Muscle layer of colon (tissue), 2 donors: ENCODE measurements around the gene ADAMTS14.
"Not testable (repeated sequence)": the region's sequence is repeated elsewhere in the genome, so short reads cannot be mapped to it uniquely, and the experiment has no call there.

Source experiments
- H3K27ac ChIP-seq: one replicate; pipeline ENCODE4 v1.7.0; 2013; ENCODE audit warnings: low read depth, mild to moderate bottlenecking, low read length, moderate library complexity
- H3K27me3 ChIP-seq, 2 donors: one replicate each; pipeline ENCODE4 v1.7.0; 2013; ENCODE audit warnings: low read length in 2 of 2, mild to moderate bottlenecking in 2 of 2; ENCODE audit not compliant: insufficient read depth in 2 of 2, control insufficient read depth in 1 of 2
- H3K36me3 ChIP-seq: one replicate; pipeline ENCODE4 v1.7.0; 2013; ENCODE audit warnings: mild to moderate bottlenecking, low read length; ENCODE audit not compliant: insufficient read depth
- H3K4me1 ChIP-seq: one replicate; pipeline ENCODE4 v1.7.0; 2013; ENCODE audit warnings: mild to moderate bottlenecking, low read length; ENCODE audit not compliant: insufficient read depth
- H3K4me3 ChIP-seq, 2 donors: one replicate each; pipeline ENCODE4 v1.7.0; 2013; ENCODE audit warnings: low read length in 2 of 2, low read depth in 1 of 2, mild to moderate bottlenecking in 1 of 2, moderate library complexity in 1 of 2
- H3K9ac ChIP-seq: one replicate; pipeline ENCODE4 v1.7.0; 2013; ENCODE audit warnings: low read length
- H3K9me3 ChIP-seq: one replicate; pipeline ENCODE4 v1.7.0; 2013; ENCODE audit warnings: mild to moderate bottlenecking, low read length
- donor health status: abdominal sarcoma.
- donor health status: Adenocarcinoma of cecum.

ADAMTS14 gene

GRCh38 chr10:70761727-70762350, 89.5 kb downstream of the ADAMTS14 start:
- no peaks in the 10 kb centered on the region for H3K9me3 ChIP-seq
- H3K27me3 ChIP-seq: peaks cover 0 to 8% of the 10 kb centered on the region in 2 donors
- no peaks in the 10 kb centered on the region for H3K36me3 ChIP-seq
- no peaks in the 10 kb centered on the region for H3K4me1 ChIP-seq
- H3K27ac ChIP-seq: no peak overlapping the region
- no peak overlapping the region for H3K4me3 ChIP-seq
- H3K9ac ChIP-seq: no peak overlapping the region

- Histone ChIP-seq H3K9me3 (no peaks in the 10 kb centered on the region), H3K27me3 (peaks cover 0 to 8% of the 10 kb centered on the region in 2 donors), H3K9ac (no peak overlapping the region), H3K27ac (no peak overlapping the region), H3K4me1 (no peaks in the 10 kb centered on the region), H3K4me3 (no peak overlapping the region), H3K36me3 (no peaks in the 10 kb centered on the region)
Measured at GRCh38 chr10:70762441-70763175, 90.3 kb downstream of the ADAMTS14 start.

GRCh38 chr10:70763567-70763966, 91.3 kb downstream of the ADAMTS14 start:
- no peak overlapping the region for H3K4me3 ChIP-seq
- no peaks in the 10 kb centered on the region for H3K9me3 ChIP-seq
- H3K27ac ChIP-seq: no peak overlapping the region
- no peaks in the 10 kb centered on the region for H3K36me3 ChIP-seq
- no peaks in the 10 kb centered on the region for H3K4me1 ChIP-seq
- H3K27me3 ChIP-seq: peaks cover 0 to 4% of the 10 kb centered on the region in 2 donors
- H3K9ac ChIP-seq: no peak overlapping the region

- H3K9ac ChIP-seq: no peak overlapping the region
Measured at GRCh38 chr10:70765794-70766594, 93.7 kb downstream of the ADAMTS14 start.

GRCh38 chr10:70768026-70768685, 95.8 kb downstream of the ADAMTS14 start:
- H3K27me3 ChIP-seq, H3K36me3 ChIP-seq, H3K4me3 ChIP-seq, H3K9me3 ChIP-seq, H3K9ac ChIP-seq, H3K4me1 ChIP-seq, H3K27ac ChIP-seq: not testable (repeated sequence)

More at GRCh38 chr10:70765794-70766594, 93.7 kb downstream of the ADAMTS14 start:
- Histone ChIP-seq H3K36me3 (no peaks in the 10 kb centered on the region), H3K27ac (no peak overlapping the region), H3K27me3 (no peaks in the 10 kb centered on the region), H3K4me3 (no peak overlapping the region), H3K4me1 (no peaks in the 10 kb centered on the region), H3K9me3 (no peaks in the 10 kb centered on the region)

- H3K9ac ChIP-seq: no peak overlapping the region
- no peaks in the 10 kb centered on the region for H3K36me3 ChIP-seq
- H3K9me3 ChIP-seq: no peaks in the 10 kb centered on the region
- H3K27ac ChIP-seq: no peak overlapping the region
- H3K4me1 ChIP-seq: no peaks in the 10 kb centered on the region
- H3K4me3 ChIP-seq: no peak overlapping the region
- no peaks in the 10 kb centered on the region for H3K27me3 ChIP-seq
Measured at GRCh38 chr10:70769121-70769520, 96.8 kb downstream of the ADAMTS14 start.

- H3K27ac ChIP-seq: no peak overlapping the region
- H3K36me3 ChIP-seq: no peaks in the 10 kb centered on the region
Measured at GRCh38 chr10:70770001-70770400, 97.7 kb downstream of the ADAMTS14 start.

GRCh38 chr10:70770516-70770915, 98.2 kb downstream of the ADAMTS14 start:
- H3K9ac ChIP-seq, H3K9me3 ChIP-seq, H3K27me3 ChIP-seq, H3K36me3 ChIP-seq, H3K4me1 ChIP-seq, H3K4me3 ChIP-seq, H3K27ac ChIP-seq: not testable (repeated sequence)

More at GRCh38 chr10:70770001-70770400, 97.7 kb downstream of the ADAMTS14 start:
- Histone ChIP-seq H3K4me3 (no peak overlapping the region), H3K4me1 (no peaks in the 10 kb centered on the region), H3K9ac (no peak overlapping the region), H3K27me3 (no peaks in the 10 kb centered on the region), H3K9me3 (no peaks in the 10 kb centered on the region)

- Histone ChIP-seq H3K4me1 (no peaks in the 10 kb centered on the region), H3K27me3 (no peaks in the 10 kb centered on the region), H3K9ac (no peak overlapping the region), H3K4me3 (no peak overlapping the region), H3K9me3 (no peaks in the 10 kb centered on the region), H3K36me3 (no peaks in the 10 kb centered on the region), H3K27ac (no peak overlapping the region)
Measured at GRCh38 chr10:70771311-70772194, 99.2 kb downstream of the ADAMTS14 start.

- no peaks in the 10 kb centered on the region for H3K36me3 ChIP-seq
Measured at GRCh38 chr10:70772627-70773026, 100.3 kb downstream of the ADAMTS14 start.

More at GRCh38 chr10:70772627-70773026, 100.3 kb downstream of the ADAMTS14 start:
- no peaks in the 10 kb centered on the region for H3K9me3 ChIP-seq
- no peaks in the 10 kb centered on the region for H3K27me3 ChIP-seq
- no peaks in the 10 kb centered on the region for H3K4me1 ChIP-seq
- H3K9ac ChIP-seq: no peak overlapping the region
- H3K27ac ChIP-seq: no peak overlapping the region
- no peak overlapping the region for H3K4me3 ChIP-seq
